ENCODE data around the gene CPLX1.
"Not testable (repeated sequence)": the region's sequence is repeated elsewhere in the genome, so short reads cannot be mapped to it uniquely, and the experiment has no call there.

DNA sequence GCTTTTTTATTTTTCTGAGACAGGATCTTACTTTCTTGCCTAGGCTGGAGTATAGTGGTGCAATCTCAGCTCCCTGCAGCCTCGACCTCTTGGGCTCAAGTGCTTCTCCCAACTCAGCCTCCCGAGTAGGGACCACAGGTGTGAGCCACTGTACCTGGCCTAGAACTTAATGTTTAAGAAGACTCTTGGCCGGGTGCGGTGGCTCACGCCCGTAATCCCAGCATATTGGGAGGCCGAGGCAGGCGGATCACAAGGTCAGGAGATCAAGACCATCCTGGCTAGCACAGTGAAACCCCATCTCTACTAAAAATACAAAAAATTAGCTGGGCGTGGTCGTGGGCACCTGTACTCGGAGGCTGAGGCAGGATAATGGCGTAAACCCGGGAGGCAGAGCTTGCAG, 72.7 kb downstream of the CPLX1 start:
- not testable (repeated sequence) for TF ChIP-seq POLR2A (IDR thresholded peaks at IDR 0.05)
- TF ChIP-seq, protein P1, sequence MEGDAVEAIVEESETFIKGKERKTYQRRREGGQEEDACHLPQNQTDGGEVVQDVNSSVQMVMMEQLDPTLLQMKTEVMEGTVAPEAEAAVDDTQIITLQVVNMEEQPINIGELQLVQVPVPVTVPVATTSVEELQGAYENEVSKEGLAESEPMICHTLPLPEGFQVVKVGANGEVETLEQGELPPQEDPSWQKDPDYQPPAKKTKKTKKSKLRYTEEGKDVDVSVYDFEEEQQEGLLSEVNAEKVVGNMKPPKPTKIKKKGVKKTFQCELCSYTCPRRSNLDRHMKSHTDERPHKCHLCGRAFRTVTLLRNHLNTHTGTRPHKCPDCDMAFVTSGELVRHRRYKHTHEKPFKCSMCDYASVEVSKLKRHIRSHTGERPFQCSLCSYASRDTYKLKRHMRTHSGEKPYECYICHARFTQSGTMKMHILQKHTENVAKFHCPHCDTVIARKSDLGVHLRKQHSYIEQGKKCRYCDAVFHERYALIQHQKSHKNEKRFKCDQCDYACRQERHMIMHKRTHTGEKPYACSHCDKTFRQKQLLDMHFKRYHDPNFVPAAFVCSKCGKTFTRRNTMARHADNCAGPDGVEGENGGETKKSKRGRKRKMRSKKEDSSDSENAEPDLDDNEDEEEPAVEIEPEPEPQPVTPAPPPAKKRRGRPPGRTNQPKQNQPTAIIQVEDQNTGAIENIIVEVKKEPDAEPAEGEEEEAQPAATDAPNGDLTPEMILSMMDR (IDR thresholded peaks at IDR 0.05) = not testable (repeated sequence)

Measured in testis (tissue), 2 donors.